ENCODE measurements around the gene VCAM1.

The VCAM1 gene

GRCh38 chr1:100731758-100732157, 12.2 kb downstream of the VCAM1 start:
- ChIA-PET POLR2A (ENCODE audit: low non-redundant PET) (no interaction called here), CTCF (no interaction called here)
- no peak for DNase-seq (ENCODE audit: low spot score)
- no peak overlapping the region for H3K27ac ChIP-seq
- no peak for TF ChIP-seq CTCF (conservative IDR thresholded peaks at IDR 0.05; ENCODE audit: low read depth)

GRCh38 chr1:100734676-100735075, 15.1 kb downstream of the VCAM1 start:
- POLR2A ChIA-PET (ENCODE audit: low non-redundant PET), result no interaction called here
- no peak for DNase-seq (ENCODE audit: low spot score)
- CTCF ChIA-PET, result no interaction called here
- no peak for TF ChIP-seq CTCF (conservative IDR thresholded peaks at IDR 0.05; ENCODE audit: low read depth)
- no peak overlapping the region for H3K27ac ChIP-seq

GRCh38 chr1:100735244-100735643, 15.7 kb downstream of the VCAM1 start:
- no peak for DNase-seq (ENCODE audit: low spot score)
- TF ChIP-seq CTCF (conservative IDR thresholded peaks at IDR 0.05; ENCODE audit: low read depth), result no peak
- POLR2A ChIA-PET (ENCODE audit: low non-redundant PET), result no interaction called here
- CTCF ChIA-PET, result no interaction called here
- H3K27ac ChIP-seq, result no peak overlapping the region

GRCh38 chr1:100736324-100736723, 16.8 kb downstream of the VCAM1 start:
- POLR2A ChIA-PET (ENCODE audit: low non-redundant PET), result no interaction called here
- no peak for TF ChIP-seq CTCF (conservative IDR thresholded peaks at IDR 0.05; ENCODE audit: low read depth)
- no peak for DNase-seq (ENCODE audit: low spot score)
- H3K27ac ChIP-seq, result no peak overlapping the region
- CTCF ChIA-PET, result no interaction called here

- DNase-seq (ENCODE audit: low spot score), result no peak
- no peak for TF ChIP-seq CTCF (conservative IDR thresholded peaks at IDR 0.05; ENCODE audit: low read depth)
- no peak overlapping the region for H3K27ac ChIP-seq
- CTCF ChIA-PET, result interaction anchor here (0.7 kb wide), 1 partner anchor 291 kb away, joined by 3 read pairs; no protein-coding TSS in a partner anchor
- POLR2A ChIA-PET (ENCODE audit: low non-redundant PET), result no interaction called here
Measured at GRCh38 chr1:100736746-100737145, 17.2 kb downstream of the VCAM1 start.

GRCh38 chr1:100746542-100746932, 27.0 kb downstream of the VCAM1 start:
- ChIA-PET POLR2A (ENCODE audit: low non-redundant PET) (no interaction called here), CTCF (no interaction called here)
- no peak for DNase-seq (ENCODE audit: low spot score)
- H3K27ac ChIP-seq, result no peak overlapping the region
- no peak for TF ChIP-seq CTCF (conservative IDR thresholded peaks at IDR 0.05; ENCODE audit: low read depth)

- POLR2A ChIA-PET (ENCODE audit: low non-redundant PET), result no interaction called here
- no peak for DNase-seq (ENCODE audit: low spot score)
- CTCF ChIA-PET, result no interaction called here
- no peak for TF ChIP-seq CTCF (conservative IDR thresholded peaks at IDR 0.05; ENCODE audit: low read depth)
- no peak overlapping the region for H3K27ac ChIP-seq
Measured at GRCh38 chr1:100747771-100748170, 28.2 kb downstream of the VCAM1 start.
